Measurements from ENCODE around the gene OMA1.

- no peak for TF ChIP-seq CTCF (conservative IDR thresholded peaks at IDR 0.05)
- TF ChIP-seq EZH2 (IDR thresholded peaks at IDR 0.05; ENCODE audit: low read depth), result no peak
Measured at GRCh38 chr1:58496042-58496441, 50.5 kb downstream of the OMA1 start.

All from PC-9 (cell line).